Measurements from ENCODE around the gene SLC22A14. TPM values are rescaled to one million over a fixed set of nuclear protein-coding genes. Genes with fewer than 3 reads are reported as not detected.

SLC22A14 gene
- total RNA-seq, 1 experiment from 2014 or later, result 0.22 TPM

GRCh38 chr3:38335263-38335662 is 53.2 kb downstream of the SLC22A14 start (continued):
- TF ChIP-seq ATF3 (IDR thresholded peaks at IDR 0.05) (no peak), ELF1 (IDR thresholded peaks at IDR 0.05; ENCODE audit: borderline replicate concordance, low read depth) (no peak), POLR2A (IDR thresholded peaks at IDR 0.05; ENCODE audit: borderline replicate concordance, extremely low read depth, insufficient read depth, insufficient read length) (no peak)

DNA sequence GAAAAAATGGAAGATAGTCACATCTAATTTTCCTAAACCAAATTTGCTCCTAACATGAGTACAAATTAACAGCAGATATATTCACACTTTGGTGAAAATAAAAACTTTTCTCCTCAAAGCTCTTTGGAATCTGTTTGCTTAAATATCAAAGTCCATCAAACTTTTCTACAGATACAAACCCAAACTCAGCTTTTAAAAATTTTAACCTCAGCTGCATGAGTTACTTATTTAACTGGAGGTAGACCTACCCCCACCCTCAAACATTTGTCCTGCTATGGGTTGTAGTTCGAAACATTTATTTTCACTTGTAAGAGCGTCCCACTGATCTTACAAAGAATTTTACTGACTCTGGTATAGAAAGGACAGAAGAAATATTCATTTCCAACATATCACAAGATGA is 55.6 kb downstream of the SLC22A14 start:
- H3K4me2 ChIP-seq (ENCODE audit: low read length), result no peak overlapping the region
- H3K27me3 ChIP-seq (ENCODE audit: insufficient read depth, low read length), result no peaks in the 10 kb centered on the region
- no TSS peak for BruUV-seq (replicated peaks)
- no peak for DNase-seq (ENCODE audit: low read depth, low spot score)
- intact Hi-C loops (cut with micrococcal nuclease), result no loop called here
- H3K9ac ChIP-seq (ENCODE audit: low read length), result no peak overlapping the region
- no peaks in the 10 kb centered on the region for H3K9me2 ChIP-seq (ENCODE audit: insufficient read depth)
- no peak overlapping the region for H3K27ac ChIP-seq (ENCODE audit: low read depth, low read length)
- H4K20me1 ChIP-seq (ENCODE audit: insufficient read depth), result no peaks in the 10 kb centered on the region
- no peaks in the 10 kb centered on the region for H3K9me3 ChIP-seq (ENCODE audit: control insufficient read depth in 1 of 2, insufficient read depth in 1 of 2, low read depth in 1 of 2, low read length in 2 of 2)
- RAD21 ChIA-PET (ENCODE audit: low non-redundant PET in 1 of 2, low total read pairs in 2 of 2, uncharacterized antibody in 2 of 2, unreplicated experiment in 2 of 2), result no interaction called here
- CTCF ChIA-PET, result no interaction called here
- POLR2A ChIA-PET, result interaction anchor here (1.0 kb wide), 1 partner anchor 9 kb away, joined by 3 read pairs; the partner anchor contains the start of gene XYLB
- H3K36me3 ChIP-seq (ENCODE audit: control insufficient read depth in 1 of 2, insufficient read depth in 2 of 2, low read length in 2 of 2), result no peaks in the 10 kb centered on the region
- no peaks in the 10 kb centered on the region for H3K79me2 ChIP-seq (ENCODE audit: insufficient read depth, low read length)
- no peak for ATAC-seq
- H3K4me3 ChIP-seq (replicated peaks in 1 of 2; ENCODE audit: low read depth in 1 of 2, low read length in 2 of 2), result no peak overlapping the region
- H3K4me1 ChIP-seq (ENCODE audit: control insufficient read depth in 1 of 2, insufficient read depth in 2 of 2, low read length in 2 of 2), result no peaks in the 10 kb centered on the region
- H2AFZ ChIP-seq (ENCODE audit: low read depth, low read length, poor library complexity, severe bottlenecking), result no peak overlapping the region
- TF ChIP-seq, protein P1, sequence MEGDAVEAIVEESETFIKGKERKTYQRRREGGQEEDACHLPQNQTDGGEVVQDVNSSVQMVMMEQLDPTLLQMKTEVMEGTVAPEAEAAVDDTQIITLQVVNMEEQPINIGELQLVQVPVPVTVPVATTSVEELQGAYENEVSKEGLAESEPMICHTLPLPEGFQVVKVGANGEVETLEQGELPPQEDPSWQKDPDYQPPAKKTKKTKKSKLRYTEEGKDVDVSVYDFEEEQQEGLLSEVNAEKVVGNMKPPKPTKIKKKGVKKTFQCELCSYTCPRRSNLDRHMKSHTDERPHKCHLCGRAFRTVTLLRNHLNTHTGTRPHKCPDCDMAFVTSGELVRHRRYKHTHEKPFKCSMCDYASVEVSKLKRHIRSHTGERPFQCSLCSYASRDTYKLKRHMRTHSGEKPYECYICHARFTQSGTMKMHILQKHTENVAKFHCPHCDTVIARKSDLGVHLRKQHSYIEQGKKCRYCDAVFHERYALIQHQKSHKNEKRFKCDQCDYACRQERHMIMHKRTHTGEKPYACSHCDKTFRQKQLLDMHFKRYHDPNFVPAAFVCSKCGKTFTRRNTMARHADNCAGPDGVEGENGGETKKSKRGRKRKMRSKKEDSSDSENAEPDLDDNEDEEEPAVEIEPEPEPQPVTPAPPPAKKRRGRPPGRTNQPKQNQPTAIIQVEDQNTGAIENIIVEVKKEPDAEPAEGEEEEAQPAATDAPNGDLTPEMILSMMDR (IDR thresholded peaks at IDR 0.05 in 2 of 3, conservative IDR thresholded peaks at IDR 0.05 in 1 of 3; ENCODE audit: borderline replicate concordance in 1 of 3, insufficient read depth in 1 of 3, low read depth in 2 of 3, low read length in 2 of 3), result no peak
- TF ChIP-seq, protein P2, sequence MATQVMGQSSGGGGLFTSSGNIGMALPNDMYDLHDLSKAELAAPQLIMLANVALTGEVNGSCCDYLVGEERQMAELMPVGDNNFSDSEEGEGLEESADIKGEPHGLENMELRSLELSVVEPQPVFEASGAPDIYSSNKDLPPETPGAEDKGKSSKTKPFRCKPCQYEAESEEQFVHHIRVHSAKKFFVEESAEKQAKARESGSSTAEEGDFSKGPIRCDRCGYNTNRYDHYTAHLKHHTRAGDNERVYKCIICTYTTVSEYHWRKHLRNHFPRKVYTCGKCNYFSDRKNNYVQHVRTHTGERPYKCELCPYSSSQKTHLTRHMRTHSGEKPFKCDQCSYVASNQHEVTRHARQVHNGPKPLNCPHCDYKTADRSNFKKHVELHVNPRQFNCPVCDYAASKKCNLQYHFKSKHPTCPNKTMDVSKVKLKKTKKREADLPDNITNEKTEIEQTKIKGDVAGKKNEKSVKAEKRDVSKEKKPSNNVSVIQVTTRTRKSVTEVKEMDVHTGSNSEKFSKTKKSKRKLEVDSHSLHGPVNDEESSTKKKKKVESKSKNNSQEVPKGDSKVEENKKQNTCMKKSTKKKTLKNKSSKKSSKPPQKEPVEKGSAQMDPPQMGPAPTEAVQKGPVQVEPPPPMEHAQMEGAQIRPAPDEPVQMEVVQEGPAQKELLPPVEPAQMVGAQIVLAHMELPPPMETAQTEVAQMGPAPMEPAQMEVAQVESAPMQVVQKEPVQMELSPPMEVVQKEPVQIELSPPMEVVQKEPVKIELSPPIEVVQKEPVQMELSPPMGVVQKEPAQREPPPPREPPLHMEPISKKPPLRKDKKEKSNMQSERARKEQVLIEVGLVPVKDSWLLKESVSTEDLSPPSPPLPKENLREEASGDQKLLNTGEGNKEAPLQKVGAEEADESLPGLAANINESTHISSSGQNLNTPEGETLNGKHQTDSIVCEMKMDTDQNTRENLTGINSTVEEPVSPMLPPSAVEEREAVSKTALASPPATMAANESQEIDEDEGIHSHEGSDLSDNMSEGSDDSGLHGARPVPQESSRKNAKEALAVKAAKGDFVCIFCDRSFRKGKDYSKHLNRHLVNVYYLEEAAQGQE (IDR thresholded peaks at IDR 0.05; ENCODE audit: low read depth), result no peak
- TF ChIP-seq SIN3A (IDR thresholded peaks at IDR 0.05; ENCODE audit: low read depth) (no peak), CBX3 (IDR thresholded peaks at IDR 0.05; ENCODE audit: low read depth) (no peak), TCF7L2 (IDR thresholded peaks at IDR 0.05; ENCODE audit: borderline replicate concordance, extremely low read depth, insufficient read depth, insufficient read length) (no peak), MAX (IDR thresholded peaks at IDR 0.05) (no peak), EZH2phosphoT487 (IDR thresholded peaks at IDR 0.05; ENCODE audit: borderline replicate concordance) (no peak), JUND (IDR thresholded peaks at IDR 0.05) (no peak), FOSL1 (IDR thresholded peaks at IDR 0.05; ENCODE audit: low read depth) (no peak), ATF3 (IDR thresholded peaks at IDR 0.05) (no peak), POLR2AphosphoS5 (IDR thresholded peaks at IDR 0.05; ENCODE audit: low read depth, low read length) (no peak), SP1 (IDR thresholded peaks at IDR 0.05; ENCODE audit: low read depth) (no peak), POLR2A (IDR thresholded peaks at IDR 0.05; ENCODE audit: borderline replicate concordance, extremely low read depth, insufficient read depth, insufficient read length) (no peak), ZNF274 (IDR thresholded peaks at IDR 0.05; ENCODE audit: low read depth, low read length) (no peak), RAD21 (IDR thresholded peaks at IDR 0.05; ENCODE audit: low read depth) (no peak), EGR1 (IDR thresholded peaks at IDR 0.05; ENCODE audit: low read depth) (no peak), YY1 (IDR thresholded peaks at IDR 0.05; ENCODE audit: extremely low read depth, insufficient replicate concordance, low read depth, low read length) (no peak)
